ENCODE data around the gene CFAP68. TPM values are rescaled to one million over a fixed set of nuclear protein-coding genes. Genes with fewer than 3 reads are reported as not detected.
A peak's percentile ranks its signal among the peaks of the same experiment; 100 is the strongest.

Gene CFAP68
- total and polyA plus RNA-seq, 2 experiments from 2014 or later = 9.9 to 52.8 TPM

- peaks cover 4% of the 10 kb centered on the region; the same call in 1 of the 3 replicates for H3K36me3 Mint-ChIP-seq (ENCODE audit: low read depth)
- no peaks in the 10 kb centered on the region for H3K4me1 Mint-ChIP-seq
- H3K9me3 Mint-ChIP-seq = no peaks in the 10 kb centered on the region
- Histone ChIP-seq H3K4me2 (no peak overlapping the region), H4K20me1 (replicated peaks; ENCODE audit: insufficient read depth) (no peaks in the 10 kb centered on the region), H3K9me2 (ENCODE audit: insufficient read depth) (no peaks in the 10 kb centered on the region), H3K79me2 (replicated peaks; ENCODE audit: insufficient read depth) (no peaks in the 10 kb centered on the region), H3K36me3 (ENCODE audit: insufficient read depth) (no peaks in the 10 kb centered on the region), H3F3A (replicated peaks; ENCODE audit: low read depth) (no peaks in the 10 kb centered on the region), H3K4me1 (ENCODE audit: insufficient read depth) (no peaks in the 10 kb centered on the region), H3K27ac (ENCODE audit: low read depth) (no peak overlapping the region), H3K27me3 (ENCODE audit: insufficient read depth) (no peaks in the 10 kb centered on the region), H2AFZ (no peak overlapping the region), H3K4me3 (no peak overlapping the region)
- TF ChIP-seq, protein P1, sequence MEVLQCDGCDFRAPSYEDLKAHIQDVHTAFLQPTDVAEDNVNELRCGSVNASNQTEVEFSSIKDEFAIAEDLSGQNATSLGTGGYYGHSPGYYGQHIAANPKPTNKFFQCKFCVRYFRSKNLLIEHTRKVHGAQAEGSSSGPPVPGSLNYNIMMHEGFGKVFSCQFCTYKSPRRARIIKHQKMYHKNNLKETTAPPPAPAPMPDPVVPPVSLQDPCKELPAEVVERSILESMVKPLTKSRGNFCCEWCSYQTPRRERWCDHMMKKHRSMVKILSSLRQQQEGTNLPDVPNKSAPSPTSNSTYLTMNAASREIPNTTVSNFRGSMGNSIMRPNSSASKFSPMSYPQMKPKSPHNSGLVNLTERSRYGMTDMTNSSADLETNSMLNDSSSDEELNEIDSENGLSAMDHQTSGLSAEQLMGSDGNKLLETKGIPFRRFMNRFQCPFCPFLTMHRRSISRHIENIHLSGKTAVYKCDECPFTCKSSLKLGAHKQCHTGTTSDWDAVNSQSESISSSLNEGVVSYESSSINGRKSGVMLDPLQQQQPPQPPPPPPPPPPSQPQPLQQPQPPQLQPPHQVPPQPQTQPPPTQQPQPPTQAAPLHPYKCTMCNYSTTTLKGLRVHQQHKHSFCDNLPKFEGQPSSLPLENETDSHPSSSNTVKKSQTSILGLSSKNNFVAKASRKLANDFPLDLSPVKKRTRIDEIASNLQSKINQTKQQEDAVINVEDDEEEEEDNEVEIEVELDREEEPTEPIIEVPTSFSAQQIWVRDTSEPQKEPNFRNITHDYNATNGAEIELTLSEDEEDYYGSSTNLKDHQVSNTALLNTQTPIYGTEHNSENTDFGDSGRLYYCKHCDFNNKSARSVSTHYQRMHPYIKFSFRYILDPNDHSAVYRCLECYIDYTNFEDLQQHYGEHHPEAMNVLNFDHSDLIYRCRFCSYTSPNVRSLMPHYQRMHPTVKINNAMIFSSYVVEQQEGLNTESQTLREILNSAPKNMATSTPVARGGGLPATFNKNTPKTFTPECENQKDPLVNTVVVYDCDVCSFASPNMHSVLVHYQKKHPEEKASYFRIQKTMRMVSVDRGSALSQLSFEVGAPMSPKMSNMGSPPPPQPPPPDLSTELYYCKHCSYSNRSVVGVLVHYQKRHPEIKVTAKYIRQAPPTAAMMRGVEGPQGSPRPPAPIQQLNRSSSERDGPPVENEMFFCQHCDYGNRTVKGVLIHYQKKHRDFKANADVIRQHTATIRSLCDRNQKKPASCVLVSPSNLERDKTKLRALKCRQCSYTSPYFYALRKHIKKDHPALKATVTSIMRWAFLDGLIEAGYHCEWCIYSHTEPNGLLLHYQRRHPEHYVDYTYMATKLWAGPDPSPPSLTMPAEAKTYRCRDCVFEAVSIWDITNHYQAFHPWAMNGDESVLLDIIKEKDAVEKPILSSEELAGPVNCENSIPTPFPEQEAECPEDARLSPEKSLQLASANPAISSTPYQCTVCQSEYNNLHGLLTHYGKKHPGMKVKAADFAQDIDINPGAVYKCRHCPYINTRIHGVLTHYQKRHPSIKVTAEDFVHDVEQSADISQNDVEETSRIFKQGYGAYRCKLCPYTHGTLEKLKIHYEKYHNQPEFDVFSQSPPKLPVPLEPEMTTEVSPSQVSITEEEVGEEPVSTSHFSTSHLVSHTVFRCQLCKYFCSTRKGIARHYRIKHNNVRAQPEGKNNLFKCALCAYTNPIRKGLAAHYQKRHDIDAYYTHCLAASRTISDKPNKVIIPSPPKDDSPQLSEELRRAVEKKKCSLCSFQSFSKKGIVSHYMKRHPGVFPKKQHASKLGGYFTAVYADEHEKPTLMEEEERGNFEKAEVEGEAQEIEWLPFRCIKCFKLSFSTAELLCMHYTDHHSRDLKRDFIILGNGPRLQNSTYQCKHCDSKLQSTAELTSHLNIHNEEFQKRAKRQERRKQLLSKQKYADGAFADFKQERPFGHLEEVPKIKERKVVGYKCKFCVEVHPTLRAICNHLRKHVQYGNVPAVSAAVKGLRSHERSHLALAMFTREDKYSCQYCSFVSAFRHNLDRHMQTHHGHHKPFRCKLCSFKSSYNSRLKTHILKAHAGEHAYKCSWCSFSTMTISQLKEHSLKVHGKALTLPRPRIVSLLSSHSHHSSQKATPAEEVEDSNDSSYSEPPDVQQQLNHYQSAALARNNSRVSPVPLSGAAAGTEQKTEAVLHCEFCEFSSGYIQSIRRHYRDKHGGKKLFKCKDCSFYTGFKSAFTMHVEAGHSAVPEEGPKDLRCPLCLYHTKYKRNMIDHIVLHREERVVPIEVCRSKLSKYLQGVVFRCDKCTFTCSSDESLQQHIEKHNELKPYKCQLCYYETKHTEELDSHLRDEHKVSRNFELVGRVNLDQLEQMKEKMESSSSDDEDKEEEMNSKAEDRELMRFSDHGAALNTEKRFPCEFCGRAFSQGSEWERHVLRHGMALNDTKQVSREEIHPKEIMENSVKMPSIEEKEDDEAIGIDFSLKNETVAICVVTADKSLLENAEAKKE (CRISPR knock-in tag; IDR thresholded peaks at IDR 0.05) = no peak
- TF ChIP-seq, protein P2, sequence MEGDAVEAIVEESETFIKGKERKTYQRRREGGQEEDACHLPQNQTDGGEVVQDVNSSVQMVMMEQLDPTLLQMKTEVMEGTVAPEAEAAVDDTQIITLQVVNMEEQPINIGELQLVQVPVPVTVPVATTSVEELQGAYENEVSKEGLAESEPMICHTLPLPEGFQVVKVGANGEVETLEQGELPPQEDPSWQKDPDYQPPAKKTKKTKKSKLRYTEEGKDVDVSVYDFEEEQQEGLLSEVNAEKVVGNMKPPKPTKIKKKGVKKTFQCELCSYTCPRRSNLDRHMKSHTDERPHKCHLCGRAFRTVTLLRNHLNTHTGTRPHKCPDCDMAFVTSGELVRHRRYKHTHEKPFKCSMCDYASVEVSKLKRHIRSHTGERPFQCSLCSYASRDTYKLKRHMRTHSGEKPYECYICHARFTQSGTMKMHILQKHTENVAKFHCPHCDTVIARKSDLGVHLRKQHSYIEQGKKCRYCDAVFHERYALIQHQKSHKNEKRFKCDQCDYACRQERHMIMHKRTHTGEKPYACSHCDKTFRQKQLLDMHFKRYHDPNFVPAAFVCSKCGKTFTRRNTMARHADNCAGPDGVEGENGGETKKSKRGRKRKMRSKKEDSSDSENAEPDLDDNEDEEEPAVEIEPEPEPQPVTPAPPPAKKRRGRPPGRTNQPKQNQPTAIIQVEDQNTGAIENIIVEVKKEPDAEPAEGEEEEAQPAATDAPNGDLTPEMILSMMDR (conservative IDR thresholded peaks at IDR 0.05; ENCODE audit: low read depth in 2 of 2) = peak; percentile 31 to 59; a peak in 3 of 4 replicates
- H3K27me3 Mint-ChIP-seq (ENCODE audit: insufficient read depth, low read depth, poor library complexity) = no peaks in the 10 kb centered on the region
- H3K27ac Mint-ChIP-seq = no peak overlapping the region
- ATAC-seq = no peak
- H3K4me3 Mint-ChIP-seq = no peak overlapping the region
- peak; percentile 8 for DNase-seq (ENCODE audit: low spot score)
These were observed 45.8 kb upstream of the CFAP68 start for GRCh38 chr11:111833524-111833923.

Measured in GM23338 (cell line).